ENCODE data around the gene GLT8D2.

- TF ChIP-seq POLR2A (IDR thresholded peaks at IDR 0.05) = no peak
- no peak for TF ChIP-seq CTCF (IDR thresholded peaks at IDR 0.05 in 8 of 11, conservative IDR thresholded peaks at IDR 0.05 in 3 of 11)
Observed at GRCh38 chr12:104049278-104049902, 597 bp downstream of the GLT8D2 start.
